Calu3 (cell line): ENCODE data around the gene ATP11A. TPM values are rescaled to one million over a fixed set of nuclear protein-coding genes. Genes with fewer than 3 reads are reported as not detected.

Experiments
- BruUV-seq: library from RNA; stranded (reverse); fragments of 400-500 nt; replicated peaks from 2 replicates; lab custom pipeline; 2021; lab: Mats Ljungman, UMichigan
- CTCF ChIA-PET: fragments of 300-600 bp; sonication (Branson Sonifier 250); formaldehyde crosslinking; loops from one replicate; lab custom pipeline; 2022; ENCODE audit warnings: antibody characterized with exemption; lab: Charles Lee
- DNase-seq: peaks from one replicate; pipeline ENCODE4 v3.0.0; 2022
- H3K27ac Mint-ChIP-seq: one replicate; pipeline ENCODE4 v1.8.0; 2022; ENCODE audit warnings: mixed read lengths; ENCODE audit not compliant: unreplicated experiment
- H3K27me3 Mint-ChIP-seq: one replicate; pipeline ENCODE4 v1.8.0; 2022; ENCODE audit warnings: mixed read lengths; ENCODE audit not compliant: unreplicated experiment
- H3K36me3 Mint-ChIP-seq: one replicate; pipeline ENCODE4 v1.8.0; 2022; ENCODE audit warnings: mild to moderate bottlenecking, moderate library complexity, mixed read lengths; ENCODE audit not compliant: insufficient read depth, unreplicated experiment
- H3K4me1 Mint-ChIP-seq: one replicate; pipeline ENCODE4 v1.8.0; 2022; ENCODE audit warnings: mild to moderate bottlenecking, low read depth, mixed read lengths; ENCODE audit not compliant: unreplicated experiment
- H3K4me3 Mint-ChIP-seq: one replicate; pipeline ENCODE4 v1.8.0; 2022; ENCODE audit warnings: mild to moderate bottlenecking, low read depth, moderate library complexity, mixed read lengths; ENCODE audit not compliant: unreplicated experiment
- H3K9me3 Mint-ChIP-seq: one replicate; pipeline ENCODE4 v1.8.0; 2022; ENCODE audit warnings: low read depth, mixed read lengths; ENCODE audit not compliant: unreplicated experiment
- intact Hi-C: fragments of 100-400 bp; cut with micrococcal nuclease; formaldehyde crosslinking; loops from one replicate; pipeline ENCODE4 v1.10.0; 2022; ENCODE audit not compliant: unreplicated experiment
- total RNA-seq: library from RNA; stranded (reverse); gene quantifications from 2 replicates; pipeline ENCODE4 v1.2.3, GENCODE V29; 2022
- TF ChIP-seq, protein P1 (sequence below): fragments of 200-600 bp; IDR thresholded peaks from one replicate; pipeline ENCODE4 v1.8.0; 2022; ENCODE audit warnings: antibody characterized with exemption; ENCODE audit not compliant: unreplicated experiment

The ATP11A gene
- total RNA-seq, 1 experiment from 2014 or later: 115 TPM

DNA sequence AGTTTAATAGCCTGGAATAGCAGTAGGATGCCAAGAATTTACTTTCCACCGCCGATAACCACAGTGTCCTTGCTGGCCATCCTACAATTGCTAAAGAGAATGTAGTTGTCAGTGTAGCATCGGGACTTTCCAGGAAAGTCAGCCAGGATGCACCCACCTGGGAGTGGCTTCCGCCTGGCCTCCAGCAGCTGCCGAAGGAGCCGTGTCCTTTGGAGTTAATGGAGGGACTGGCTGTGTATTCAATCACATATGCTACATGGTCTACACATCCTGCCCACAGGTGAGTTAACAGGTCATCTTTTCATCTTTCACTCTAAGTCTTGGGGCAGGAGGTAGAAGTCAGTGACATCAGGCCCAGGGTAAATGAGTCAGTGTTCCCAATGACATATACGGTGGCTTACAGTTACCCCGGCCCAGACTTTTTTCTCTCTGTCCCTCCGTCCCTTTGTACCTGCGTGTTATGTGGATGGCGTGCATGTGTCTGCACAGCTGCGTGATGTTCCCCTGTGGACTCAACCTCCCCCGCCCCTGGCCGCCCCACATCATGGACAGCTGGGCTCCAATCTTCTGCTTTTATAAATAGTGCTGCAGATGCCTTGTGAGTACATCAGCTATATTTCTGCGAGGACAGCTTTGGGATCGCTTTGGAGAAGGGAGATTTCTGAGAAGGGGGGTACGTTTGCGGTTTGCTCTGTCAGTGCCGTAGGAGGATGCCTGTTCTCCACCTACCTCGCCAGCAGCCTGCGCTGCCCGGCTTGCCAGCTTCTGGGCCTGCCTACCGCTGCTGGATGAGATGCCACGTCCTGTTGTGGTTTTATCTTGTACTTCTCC, 63.1 kb downstream of the ATP11A start:
- Mint-ChIP-seq H3K4me3 (no peak overlapping the region), H3K9me3 (no peaks in the 10 kb centered on the region), H3K27ac (no peak overlapping the region), H3K36me3 (no peaks in the 10 kb centered on the region), H3K27me3 (no peaks in the 10 kb centered on the region), H3K4me1 (no peaks in the 10 kb centered on the region)
- DNase-seq: no peak
- intact Hi-C loops: no loop called here
- TF ChIP-seq, protein P1, sequence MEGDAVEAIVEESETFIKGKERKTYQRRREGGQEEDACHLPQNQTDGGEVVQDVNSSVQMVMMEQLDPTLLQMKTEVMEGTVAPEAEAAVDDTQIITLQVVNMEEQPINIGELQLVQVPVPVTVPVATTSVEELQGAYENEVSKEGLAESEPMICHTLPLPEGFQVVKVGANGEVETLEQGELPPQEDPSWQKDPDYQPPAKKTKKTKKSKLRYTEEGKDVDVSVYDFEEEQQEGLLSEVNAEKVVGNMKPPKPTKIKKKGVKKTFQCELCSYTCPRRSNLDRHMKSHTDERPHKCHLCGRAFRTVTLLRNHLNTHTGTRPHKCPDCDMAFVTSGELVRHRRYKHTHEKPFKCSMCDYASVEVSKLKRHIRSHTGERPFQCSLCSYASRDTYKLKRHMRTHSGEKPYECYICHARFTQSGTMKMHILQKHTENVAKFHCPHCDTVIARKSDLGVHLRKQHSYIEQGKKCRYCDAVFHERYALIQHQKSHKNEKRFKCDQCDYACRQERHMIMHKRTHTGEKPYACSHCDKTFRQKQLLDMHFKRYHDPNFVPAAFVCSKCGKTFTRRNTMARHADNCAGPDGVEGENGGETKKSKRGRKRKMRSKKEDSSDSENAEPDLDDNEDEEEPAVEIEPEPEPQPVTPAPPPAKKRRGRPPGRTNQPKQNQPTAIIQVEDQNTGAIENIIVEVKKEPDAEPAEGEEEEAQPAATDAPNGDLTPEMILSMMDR: no peak
- BruUV-seq: no TSS peak
- CTCF ChIA-PET: no interaction called here

DNA sequence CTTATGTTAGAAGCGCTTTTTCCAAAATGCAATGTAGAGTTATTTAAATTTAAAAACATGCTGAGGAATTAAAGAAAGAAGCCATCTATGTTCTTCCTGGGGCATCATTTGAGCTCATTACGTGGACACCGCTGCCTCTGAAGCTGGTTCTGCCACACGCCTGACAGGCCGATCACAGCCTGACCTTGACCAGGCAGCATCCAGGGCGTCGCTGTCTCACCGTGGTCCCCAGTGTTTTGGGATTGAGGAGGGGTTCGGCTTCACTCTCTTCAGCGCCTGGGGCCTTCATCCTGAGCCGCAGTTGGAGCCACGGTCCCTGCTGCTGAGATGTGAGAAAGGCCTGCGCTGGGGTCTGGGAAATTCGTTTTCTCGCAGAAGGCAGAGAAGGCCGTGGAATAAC, 64.0 kb downstream of the ATP11A start:
- no TSS peak for BruUV-seq
- no peaks in the 10 kb centered on the region for H3K4me1 Mint-ChIP-seq
- TF ChIP-seq, protein P1: no peak
- no peak overlapping the region for H3K27ac Mint-ChIP-seq
- CTCF ChIA-PET: no interaction called here
- H3K36me3 Mint-ChIP-seq: no peaks in the 10 kb centered on the region
- no peak for DNase-seq
- no peaks in the 10 kb centered on the region for H3K9me3 Mint-ChIP-seq
- no peaks in the 10 kb centered on the region for H3K27me3 Mint-ChIP-seq
- H3K4me3 Mint-ChIP-seq: no peak overlapping the region
- intact Hi-C loops: no loop called here

- intact Hi-C loops: no loop called here
- BruUV-seq: no TSS peak
- H3K4me1 Mint-ChIP-seq: no peaks in the 10 kb centered on the region
- DNase-seq: no peak
- CTCF ChIA-PET: no interaction called here
- H3K4me3 Mint-ChIP-seq: no peak overlapping the region
- no peaks in the 10 kb centered on the region for H3K36me3 Mint-ChIP-seq
- TF ChIP-seq, protein P1: no peak
- H3K9me3 Mint-ChIP-seq: no peaks in the 10 kb centered on the region
- H3K27me3 Mint-ChIP-seq: no peaks in the 10 kb centered on the region
- H3K27ac Mint-ChIP-seq: no peak overlapping the region
Observed at GRCh38 chr13:112754281-112755025, 64.6 kb downstream of the ATP11A start.

DNA sequence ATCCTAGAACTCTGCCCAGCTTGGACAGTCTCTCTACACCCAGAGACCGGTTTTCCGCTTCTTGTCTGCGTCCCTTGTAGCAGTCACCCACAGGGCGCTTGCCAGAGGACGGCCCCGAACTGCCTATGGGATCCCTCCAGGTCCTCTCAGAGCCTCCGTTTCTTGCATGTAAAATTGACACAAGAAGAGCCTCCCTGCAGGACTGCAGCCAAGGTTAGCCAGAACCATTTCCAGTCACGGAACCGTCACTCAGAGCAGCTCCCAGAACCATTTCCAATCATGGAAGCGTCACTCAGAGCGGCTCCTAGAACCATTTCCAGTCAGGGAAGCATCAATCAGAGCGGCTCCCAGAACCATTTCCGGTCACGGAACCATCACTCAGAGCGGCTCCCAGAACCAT, 65.5 kb downstream of the ATP11A start:
- Mint-ChIP-seq H3K4me1 (no peaks in the 10 kb centered on the region), H3K27ac (no peak overlapping the region), H3K4me3 (no peak overlapping the region), H3K27me3 (no peaks in the 10 kb centered on the region), H3K36me3 (no peaks in the 10 kb centered on the region), H3K9me3 (no peaks in the 10 kb centered on the region)
- TF ChIP-seq, protein P1: no peak
- intact Hi-C loops: no loop called here
- CTCF ChIA-PET: no interaction called here
- no TSS peak for BruUV-seq
- no peak for DNase-seq
